Measurements from ENCODE around the gene ANKRD62. TPM values are rescaled to one million over a fixed set of nuclear protein-coding genes. Genes with fewer than 3 reads are reported as not detected.

Gene ANKRD62
- total RNA-seq: 0.21 TPM in 1 of 2 replicates, not detected in the other

DNA sequence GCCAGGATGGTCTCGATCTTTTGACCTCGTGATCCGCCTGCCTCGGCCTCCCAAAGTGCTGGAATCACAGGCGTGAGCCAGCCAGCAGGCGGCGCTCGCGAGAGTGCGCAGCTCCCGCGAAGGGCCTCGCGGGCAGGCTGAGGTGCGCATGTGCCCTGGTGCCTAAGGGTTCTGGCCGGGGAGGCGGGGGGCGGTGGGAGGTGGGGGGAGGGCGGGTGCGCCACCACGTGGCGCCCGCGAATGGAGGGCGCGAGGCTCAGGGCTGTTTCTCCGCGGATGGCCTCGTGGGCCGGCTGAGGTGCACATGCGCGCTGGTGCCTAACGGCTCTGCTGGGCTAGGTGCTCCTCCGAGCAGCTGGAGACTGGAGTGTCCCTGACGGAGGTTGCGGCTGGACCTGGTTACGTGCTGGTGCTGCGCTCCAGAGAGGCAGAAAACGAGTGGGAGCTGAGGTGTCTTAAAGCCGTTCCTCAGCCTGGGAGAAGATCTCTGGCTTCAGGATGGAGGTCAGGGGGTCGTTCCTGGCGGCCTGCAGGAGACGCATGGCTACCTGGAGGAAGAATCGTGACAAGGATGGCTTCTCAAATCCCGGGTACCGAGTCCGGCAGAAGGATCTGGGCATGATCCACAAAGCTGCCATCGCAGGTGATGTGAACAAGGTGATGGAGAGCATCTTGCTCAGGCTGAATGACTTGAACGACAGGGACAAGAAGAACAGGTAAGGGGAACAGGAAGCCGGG, at the start of gene ANKRD62:
TSS of gene ANKRD62 (plus strand) at position 324 of the 738 bp plus-strand sequence. CDS start at position 499, 175 bp downstream.

Other genes starting within 250 kb of the ANKRD62 start
- 95.3 and 100 TPM in 2 replicates for gene CHMP1B, start 242.4 kb upstream of the ANKRD62 start, total RNA-seq
- 27.2 and 30.5 TPM in 2 replicates for gene MPPE1, start 185.5 kb upstream of the ANKRD62 start, total RNA-seq
- gene IMPA2, start 112.3 kb upstream of the ANKRD62 start, total RNA-seq: 44.3 and 124 TPM in 2 replicates
- 2.3 and 4.3 TPM in 2 replicates for gene CIDEA, start 160.5 kb downstream of the ANKRD62 start, total RNA-seq
- gene TUBB6, start 214.4 kb downstream of the ANKRD62 start, total RNA-seq: 457 and 886 TPM in 2 replicates